G401 (cell line): ENCODE data around the gene AIM2. TPM values are rescaled to one million over a fixed set of nuclear protein-coding genes. Genes with fewer than 3 reads are reported as not detected.
"Not testable (repeated sequence)": the region's sequence is repeated elsewhere in the genome, so short reads cannot be mapped to it uniquely, and the experiment has no call there.

Experiments used
- DNase-seq: peaks from one replicate; pipeline ENCODE4 v3.0.0-alpha.2; 2015; ENCODE audit warnings: low spot score
- in situ Hi-C: cut with HindIII; loops from 2 replicates; pipeline ENCODE4 v1.10.0; 2016; ENCODE audit warnings: low sequenced_read_pairs, mixed read lengths
- total RNA-seq: library from RNA; depleted of rRNA; stranded (reverse); fragments of >200 nt; shearing (Covaris generic); gene quantifications from 2 replicates; pipeline ENCODE4 v1.2.3, GENCODE V29; 2014; rRNA removed

The AIM2 gene
- total RNA-seq, 1 experiment from 2014 or later: not detected

DNA sequence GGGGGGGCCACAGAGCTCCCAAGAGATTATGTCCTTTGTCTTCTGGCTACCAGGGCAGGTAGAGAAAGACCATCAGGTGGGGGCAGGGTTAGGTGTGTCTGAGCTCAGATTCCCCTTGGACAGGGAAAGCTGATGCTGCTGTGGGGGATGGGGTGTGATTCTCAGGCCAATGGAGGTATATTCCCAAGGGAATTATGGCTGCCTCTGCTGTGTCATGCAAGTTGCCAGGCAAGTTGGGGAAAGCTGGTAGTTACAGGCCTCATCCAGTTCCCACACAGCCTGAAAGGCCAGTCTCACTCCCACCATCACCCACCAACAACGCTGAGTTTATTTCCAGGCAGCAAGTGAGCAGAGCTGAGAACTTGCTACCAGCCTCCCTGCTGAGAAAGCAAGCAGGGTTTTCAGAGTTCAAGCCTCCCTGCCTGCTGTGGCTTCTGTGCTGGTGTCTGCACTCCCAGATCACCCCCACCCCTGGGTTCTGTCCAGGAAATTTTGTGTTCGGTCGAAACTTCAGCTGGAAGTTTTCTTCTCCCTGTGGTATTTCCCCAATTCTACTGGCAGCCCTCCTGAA is 45.6 kb downstream of the AIM2 start:
- in situ Hi-C loops: no loop called here
- DNase-seq: no peak

DNA sequence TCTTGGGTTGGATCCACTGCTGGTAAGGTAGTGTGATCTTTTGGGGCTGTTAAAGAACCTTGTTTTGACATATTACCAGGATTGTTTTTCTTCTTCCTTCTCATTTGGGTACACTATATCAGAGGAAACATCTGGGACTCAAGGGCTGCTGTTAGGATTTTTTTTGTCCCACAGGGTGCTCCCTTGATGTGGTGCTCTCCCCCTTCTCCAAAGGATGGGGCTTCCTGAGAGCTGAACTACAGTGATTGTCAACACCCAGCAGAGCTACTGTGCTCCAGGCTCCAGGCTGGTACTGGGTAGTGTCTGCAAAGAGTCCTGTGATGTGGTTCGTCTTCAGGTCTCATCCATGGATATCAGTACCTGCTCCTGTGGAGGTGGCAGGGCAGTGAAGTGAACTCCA is 46.3 kb downstream of the AIM2 start:
- no peak for DNase-seq
- in situ Hi-C loops: no loop called here

DNA sequence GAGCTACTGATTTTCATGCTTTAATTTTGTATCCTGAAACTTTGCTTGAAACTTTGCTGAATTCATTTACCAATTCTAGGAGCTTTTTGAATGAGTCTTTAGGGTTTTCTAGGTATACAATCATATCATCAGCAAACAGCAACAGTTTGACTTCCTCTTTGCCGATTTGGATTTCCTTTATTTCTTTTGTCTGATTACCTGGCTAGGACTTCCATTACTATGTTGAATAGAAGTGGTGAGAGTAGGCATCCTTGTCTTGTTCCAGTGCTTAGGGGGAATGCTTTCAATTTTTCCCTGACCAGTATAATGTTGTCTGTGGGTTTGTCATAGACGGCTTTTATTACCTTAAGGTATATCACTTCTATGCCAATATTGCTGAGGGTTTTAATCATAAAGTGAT is 49.7 kb downstream of the AIM2 start:
- in situ Hi-C loops, DNase-seq: not testable (repeated sequence)

DNA sequence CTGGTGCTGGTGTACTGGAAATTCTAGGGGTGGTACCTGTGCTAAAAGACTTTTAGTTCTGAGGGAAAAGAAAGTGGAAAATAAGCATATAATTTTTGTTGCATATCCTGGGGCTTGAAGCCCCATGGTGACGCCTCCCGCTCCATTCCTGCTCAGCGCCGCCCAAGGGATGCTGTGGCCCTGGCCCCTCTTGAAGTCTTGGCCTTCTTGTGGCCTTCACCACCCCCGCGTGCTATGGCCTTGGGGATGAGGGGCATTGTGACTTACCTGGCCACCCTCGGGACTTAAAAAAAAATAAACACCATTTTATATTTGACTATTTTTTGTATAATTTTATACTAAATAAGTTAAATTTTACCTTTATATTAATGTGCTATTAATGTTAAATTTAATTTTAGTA is 51.5 kb downstream of the AIM2 start:
- no peak for DNase-seq
- in situ Hi-C loops: no loop called here

DNA sequence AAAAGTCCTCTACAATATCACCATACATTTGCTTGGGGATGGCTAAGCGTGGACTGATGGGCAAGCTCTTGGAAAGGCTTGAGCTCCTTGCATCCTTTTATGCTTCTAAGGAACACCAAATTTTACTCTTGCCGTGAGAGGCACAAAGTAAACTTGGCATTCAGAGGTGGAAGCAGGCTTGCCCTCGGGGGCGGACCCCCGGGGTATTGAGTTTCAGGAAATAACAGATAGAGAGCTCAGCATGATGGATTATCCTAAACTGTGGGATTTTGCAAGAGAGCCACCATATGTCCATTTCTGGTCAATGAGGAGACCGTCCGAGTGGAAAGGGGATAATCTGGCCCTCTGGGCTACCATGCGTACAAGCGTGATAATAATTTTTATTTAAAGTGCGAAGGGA is 52.8 kb downstream of the AIM2 start:
- DNase-seq: no peak

DNA sequence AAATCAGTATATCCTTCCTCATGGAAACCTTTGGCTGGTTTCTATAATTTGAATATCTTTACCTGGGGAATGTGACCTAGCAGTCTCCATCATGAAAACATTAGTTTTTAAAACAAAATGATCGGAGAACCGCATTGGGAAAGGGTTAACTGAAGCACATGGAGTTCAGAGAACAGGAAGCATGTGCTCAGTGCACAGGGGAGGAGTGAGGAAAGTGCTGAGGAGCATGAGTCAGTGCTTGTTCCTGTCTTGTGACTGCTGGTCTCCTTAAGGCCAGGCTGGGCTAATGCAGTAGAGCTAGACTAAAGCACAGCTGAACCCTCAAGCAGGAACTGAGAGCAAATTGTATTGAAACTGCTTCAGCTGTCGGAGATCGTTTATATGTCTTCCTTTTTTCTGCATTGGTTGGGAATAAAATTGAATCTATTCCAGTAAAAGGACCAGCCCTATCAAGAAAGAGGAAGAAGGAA is 61.1 kb downstream of the AIM2 start:
- no peak for DNase-seq
- in situ Hi-C loops: no loop called here

More for the DNA sequence above, 52.8 kb downstream of the AIM2 start:
- in situ Hi-C loops: no loop called here

DNA sequence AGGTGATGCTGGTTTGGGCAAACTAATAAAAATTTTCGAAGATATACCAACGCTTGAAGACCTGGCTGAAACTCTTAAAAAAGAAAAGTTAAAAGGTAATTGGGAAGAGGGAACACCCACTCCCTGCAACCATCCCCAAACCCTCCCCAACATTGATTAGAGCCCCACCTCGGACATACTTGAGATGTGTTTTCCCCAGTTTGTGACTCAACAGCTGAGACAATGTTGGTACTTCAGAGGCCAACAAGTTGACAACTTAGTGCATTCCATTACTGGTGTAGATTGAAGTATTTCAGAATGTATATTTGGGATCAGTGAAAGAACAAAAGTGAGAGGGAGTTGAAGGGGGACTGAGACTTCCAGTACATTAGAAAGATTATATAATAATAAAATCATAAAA is 61.7 kb downstream of the AIM2 start:
- DNase-seq: no peak
- in situ Hi-C loops: no loop called here

DNA sequence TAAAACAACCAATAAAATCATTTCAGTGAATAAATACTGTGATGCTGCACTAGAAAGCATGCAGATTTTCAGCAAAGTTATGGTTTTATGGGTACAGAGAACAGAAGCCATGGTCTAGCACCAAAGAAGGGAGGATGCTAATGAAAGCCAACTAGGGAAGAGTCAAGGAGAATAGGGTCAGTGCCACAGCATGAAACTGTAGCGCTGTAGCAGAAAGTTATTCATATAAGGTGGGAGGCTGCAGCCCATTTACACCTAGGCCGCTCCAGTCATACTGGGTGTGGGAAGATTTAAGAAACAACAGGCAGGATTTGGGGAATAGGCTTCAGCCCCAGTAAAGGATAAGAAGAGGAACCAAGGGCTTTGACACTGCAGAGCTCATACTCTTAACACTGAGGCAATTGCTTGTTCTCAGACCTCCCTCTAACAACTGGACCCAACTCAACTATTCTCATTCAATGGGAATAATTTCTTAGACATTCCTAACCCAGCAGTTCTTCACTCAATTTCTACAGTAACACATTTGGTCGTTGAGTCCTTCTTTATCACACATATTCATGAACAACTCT is 62.5 kb downstream of the AIM2 start:
- DNase-seq: no peak
- in situ Hi-C loops: no loop called here

DNA sequence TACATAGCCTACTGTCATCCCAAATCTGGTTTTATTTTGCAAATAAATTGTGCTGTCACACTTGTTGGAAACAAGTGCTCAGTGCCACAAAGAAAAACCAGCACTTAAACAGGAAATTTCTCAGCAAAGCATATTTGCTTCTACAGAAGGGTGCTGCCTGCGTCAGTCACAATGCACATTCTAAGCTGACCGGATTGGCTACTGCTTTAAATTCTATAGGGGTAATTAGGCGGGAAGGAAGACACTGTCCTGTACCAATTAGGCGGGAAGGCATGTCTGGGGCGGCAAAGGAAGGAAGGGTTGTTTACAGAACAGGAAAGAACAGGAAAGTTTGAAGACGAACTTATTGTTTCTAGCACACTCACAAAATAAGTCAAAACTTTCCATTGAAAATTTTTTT is 64.1 kb downstream of the AIM2 start:
- DNase-seq: no peak
- in situ Hi-C loops: no loop called here

Other genes starting within 250 kb of the AIM2 start
- gene MNDA, start 245.4 kb downstream of the AIM2 start, total RNA-seq: not detected in 2 replicates
- gene PYHIN1, start 145.2 kb downstream of the AIM2 start, total RNA-seq: not detected in 2 replicates
- not detected in 2 replicates for gene IFI16, start 66.9 kb downstream of the AIM2 start, total RNA-seq
- not detected in 2 replicates for gene CADM3, start 94.8 kb upstream of the AIM2 start, total RNA-seq
- not detected in 2 replicates for gene ACKR1, start 128.1 kb upstream of the AIM2 start, total RNA-seq
- gene FCER1A, start 225.6 kb upstream of the AIM2 start, total RNA-seq: not detected in 2 replicates